K562 (cell line): ENCODE measurements around the gene RPUSD2. TPM values are rescaled to one million over a fixed set of nuclear protein-coding genes. Genes with fewer than 3 reads are reported as not detected.

Source experiments
- BCOR ChIP-seq: fragments of 450-650 bp; IDR thresholded peaks from 2 replicates; pipeline ENCODE4 v1.6.1; 2016
- CBX3 ChIP-seq, 2 experiments: IDR thresholded peaks; 1 replicate in 1 of 2; 2 replicates in 1 of 2; pipeline ENCODE4 v1.6.1; 2012; ENCODE audit warnings: inconsistent platforms in 2 of 2, low read length in 2 of 2, borderline replicate concordance in 1 of 2, control low read depth in 1 of 2
- CXXC5 ChIP-seq: fragments of 250-450 bp; sonication (Bioruptor Pico); IDR thresholded peaks from 2 replicates; pipeline ENCODE4 v1.8.0; 2022; ENCODE audit warnings: inconsistent platforms, mild to moderate bottlenecking, moderate library complexity
- FOS ChIP-seq: IDR thresholded peaks from 3 replicates; pipeline ENCODE4 v1.6.1; 2011; ENCODE audit not compliant: insufficient read length; ENCODE audit errors: extremely low read depth
- GTF2A2 ChIP-seq: IDR thresholded peaks from 2 replicates; pipeline ENCODE4 v1.6.1; 2016; ENCODE audit warnings: mild to moderate bottlenecking, missing genetic modification characterization, missing compliant biosample characterization
- HNRNPLL ChIP-seq: fragments of 200-400 bp; formaldehyde crosslinking; IDR thresholded peaks from 2 replicates; pipeline ENCODE4 v1.6.1; 2017; ENCODE audit warnings: low read length, low read depth, mild to moderate bottlenecking; ENCODE audit not compliant: poor library complexity, severe bottlenecking
- HOXB6 ChIP-seq: fragments of 250-450 bp; sonication (Bioruptor Pico); IDR thresholded peaks from 2 replicates; pipeline ENCODE4 v1.5.1; 2022; ENCODE audit warnings: mild to moderate bottlenecking, borderline replicate concordance
- KDM5B ChIP-seq: fragments of 200-600 bp; sonication (generic); IDR thresholded peaks from 2 replicates; pipeline ENCODE4 v1.6.1; 2012; ENCODE audit warnings: low read depth, mild to moderate bottlenecking, moderate library complexity, low read length, control low read depth, inconsistent platforms; ENCODE audit not compliant: insufficient replicate concordance
- KLF6 ChIP-seq: fragments of 250-450 bp; sonication (Bioruptor Pico); IDR thresholded peaks from 2 replicates; pipeline ENCODE4 v1.4.0; 2020; ENCODE audit warnings: mild to moderate bottlenecking, moderate library complexity, borderline replicate concordance
- LARP7 ChIP-seq: fragments of 450-650 bp; IDR thresholded peaks from 2 replicates; pipeline ENCODE4 v1.6.1; 2016
- MAFG ChIP-seq: fragments of 450-650 bp; conservative IDR thresholded peaks from 2 replicates; pipeline ENCODE4 v1.6.1; 2016; ENCODE audit warnings: missing genetic modification characterization, missing compliant biosample characterization
- MEIS2 ChIP-seq: fragments of 450-650 bp; IDR thresholded peaks from 2 replicates; pipeline ENCODE4 v1.6.1; 2014; ENCODE audit warnings: mild to moderate bottlenecking; ENCODE audit not compliant: partially characterized antibody
- NFXL1 ChIP-seq: fragments of 450-650 bp; formaldehyde crosslinking; IDR thresholded peaks from 2 replicates; pipeline ENCODE4 v1.4.0; 2021; ENCODE audit warnings: mild to moderate bottlenecking
- NR1H2 ChIP-seq: sonication (generic); formaldehyde crosslinking; IDR thresholded peaks from 2 replicates; pipeline ENCODE4 v1.4.0; 2020; ENCODE audit warnings: mild to moderate bottlenecking, missing genetic modification reagents
- PCBP1 ChIP-seq: fragments of 200-400 bp; formaldehyde crosslinking; IDR thresholded peaks from 2 replicates; pipeline ENCODE4 v1.6.1; 2018; ENCODE audit warnings: mild to moderate bottlenecking, low read depth, low read length; ENCODE audit not compliant: poor library complexity, severe bottlenecking
- PRMT5 ChIP-seq: sonication (generic); formaldehyde crosslinking; IDR thresholded peaks from 2 replicates; pipeline ENCODE4 v1.5.0; 2020; ENCODE audit warnings: missing genetic modification reagents
- PTBP1 ChIP-seq: fragments of 200-400 bp; formaldehyde crosslinking; IDR thresholded peaks from 2 replicates; pipeline ENCODE4 v1.6.1; 2017; ENCODE audit warnings: low read depth, low read length
- RBM39 ChIP-seq: fragments of 200-400 bp; formaldehyde crosslinking; optimal IDR thresholded peaks from 2 replicates; pipeline ENCODE3; 2018; ENCODE audit warnings: low read depth, low read length
- SRF ChIP-seq, 2 experiments: fragments of 250-450, 450-650 bp in 1 of 2; sonication (Bioruptor Pico) in 1 of 2; sonication (generic) in 1 of 2; formaldehyde crosslinking; IDR thresholded peaks; 2 replicates each; pipeline versions ENCODE4 v1.5.0 to v1.5.1; 2020 to 2022; ENCODE audit warnings: mild to moderate bottlenecking in 1 of 2, missing genetic modification reagents in 1 of 2
- STAT5B ChIP-seq: fragments of 250-450 bp; sonication (Bioruptor Pico); IDR thresholded peaks from 2 replicates; pipeline ENCODE4 v1.8.0; 2021; ENCODE audit warnings: mild to moderate bottlenecking, inconsistent platforms
- TAF1 ChIP-seq: IDR thresholded peaks from 2 replicates; pipeline ENCODE4 v1.6.1; 2011; ENCODE audit warnings: mild to moderate bottlenecking, low read length, moderate library complexity; ENCODE audit not compliant: insufficient read depth, control insufficient read depth, severe bottlenecking; ENCODE audit errors: extremely low read depth
- YBX1 ChIP-seq: fragments of 450-650 bp; IDR thresholded peaks from 2 replicates; pipeline ENCODE4 v1.7.1; 2016; ENCODE audit warnings: mild to moderate bottlenecking
- ZC3H4 ChIP-seq: sonication (generic); formaldehyde crosslinking; IDR thresholded peaks from 2 replicates; pipeline ENCODE4 v1.9.0; 2021; ENCODE audit warnings: missing genetic modification reagents, borderline replicate concordance
- ZEB2 ChIP-seq: fragments of 450-650 bp; IDR thresholded peaks from 2 replicates; pipeline ENCODE4 v1.6.1; 2016
- ZNF274 ChIP-seq: IDR thresholded peaks from 2 replicates; pipeline ENCODE4 v1.6.1; 2011; ENCODE audit warnings: low read depth, mild to moderate bottlenecking, low read length, moderate library complexity, borderline replicate concordance
- ZNF41 ChIP-seq: fragments of 250-450 bp; sonication (Bioruptor Pico); conservative IDR thresholded peaks from 2 replicates; pipeline ENCODE4 v1.4.0; 2020; ENCODE audit warnings: mild to moderate bottlenecking
- polyA plus RNA-seq, 8 experiments: library from polyadenylated mRNA; depleted of rRNA in 4 of 8; stranded (reverse) in 5 of 8; unstranded in 3 of 8; fragments of >200 nt; fragmentation: Nextera tagmentation in 2 of 8; fragmentation: Illumina TruSeq in 1 of 8; extraction: Ambion mirVana in 2 of 8; extraction: Trizol in 1 of 8; gene quantifications; 2 replicates each; pipeline versions ENCODE4 v1.2.1 to v1.2.3, GENCODE V29; 2011 to 2014; ENCODE audit warnings: inconsistent platforms in 1 of 8, missing spikeins in 1 of 8
- total RNA-seq, 7 experiments: library from RNA; depleted of rRNA in 6 of 7; stranded (reverse); fragments of >200 nt in 6 of 7; fragmentation: Illumina TruSeq in 2 of 7; extraction: Trizol in 2 of 7; gene quantifications; 2 replicates each; pipeline versions ENCODE4 v1.2.1 to v1.2.3, GENCODE V29; 2011 to 2021; ENCODE audit warnings: low replicate concordance in 1 of 7
- TF ChIP-seq, protein P1 (sequence below): conservative IDR thresholded peaks from 2 replicates; pipeline ENCODE4 v1.6.1; 2011; ENCODE audit warnings: low read depth, mild to moderate bottlenecking, low read length; ENCODE audit not compliant: control insufficient read depth

The RPUSD2 gene
- total and polyA plus RNA-seq, 9 of the 15 experiments (the other 6 are each of a cell fraction or from before 2014, with no cell fraction given): 3.7 to 30.2 (median 14.3) TPM

DNA sequence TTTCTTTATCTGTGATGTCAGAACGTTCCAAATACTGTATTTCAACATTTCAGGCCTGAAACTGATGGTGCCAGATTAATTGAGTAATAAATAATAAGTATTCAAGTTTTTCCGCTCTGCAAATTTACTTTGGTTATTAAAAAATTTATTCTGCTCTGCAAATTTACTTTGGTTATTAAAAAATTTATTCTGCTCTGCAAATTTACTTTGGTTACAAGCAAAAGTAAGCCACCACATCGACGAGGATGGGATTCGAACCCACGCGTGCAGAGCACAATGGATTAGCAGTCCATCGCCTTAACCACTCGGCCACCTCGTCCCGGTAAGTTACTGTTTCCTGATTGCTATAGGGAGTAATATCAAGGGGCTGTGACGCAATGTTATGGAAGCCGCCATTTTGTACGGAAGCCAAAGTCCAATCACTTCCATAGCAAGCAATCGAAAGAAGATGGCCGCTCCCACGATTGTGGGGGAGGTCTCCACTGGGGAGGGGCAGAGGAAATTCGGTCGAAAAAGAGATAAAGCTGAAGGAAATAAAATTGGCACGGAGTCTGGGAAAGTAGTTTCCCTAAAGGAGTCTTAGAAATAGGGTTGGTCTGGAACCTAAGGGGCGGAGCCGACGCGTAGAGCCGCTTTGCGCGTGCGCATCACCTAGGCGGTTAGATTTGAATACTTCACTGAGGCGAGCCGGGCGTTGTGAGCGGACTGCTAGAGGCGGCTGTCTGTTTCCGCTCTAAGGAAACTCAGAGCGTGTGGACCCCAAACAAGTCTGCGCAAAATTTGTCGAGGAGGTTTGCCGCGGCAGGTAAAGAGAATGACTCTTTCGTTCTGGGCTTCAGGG is 24.7 kb downstream of the RPUSD2 start, which contains the start of gene KNL1 (continued):
- TF ChIP-seq PRMT5 (CRISPR knock-in tag): no peak
- no peak for TF ChIP-seq ZNF41
- TF ChIP-seq KDM5B: peak; percentile 62
- no peak for TF ChIP-seq STAT5B (CRISPR knock-in tag)
- TF ChIP-seq CBX3 (IDR thresholded peaks at IDR 0.05; ENCODE audit: borderline replicate concordance in 1 of 2, low read length in 2 of 2): peak in 1 of 2 experiments; percentile 67; a peak in 2 of 3 replicates
- TF ChIP-seq NR1H2: 0 out of 2 replicates have a peak, but pooled peaks have one; percentile 15
- TF ChIP-seq YBX1: no peak
- peak in 1 of 2 experiments; percentile 62; a peak in 1 of 4 replicates for TF ChIP-seq SRF (CRISPR knock-in tag; IDR thresholded peaks at IDR 0.05)
- no peak; the same call in 1 of the 2 replicates for TF ChIP-seq ZEB2
- peak; percentile 62 for TF ChIP-seq CXXC5 (CRISPR knock-in tag)
- no peak for TF ChIP-seq FOS
- TF ChIP-seq MAFG: 0 out of 2 replicates have a peak, but pooled peaks have one; percentile 3
- TF ChIP-seq MEIS2: peak; percentile 73
- 0 out of 2 replicates have a peak, but pooled peaks have one; percentile 52 for TF ChIP-seq PTBP1
- TF ChIP-seq RBM39: peak; percentile 94
- TF ChIP-seq, protein P1, sequence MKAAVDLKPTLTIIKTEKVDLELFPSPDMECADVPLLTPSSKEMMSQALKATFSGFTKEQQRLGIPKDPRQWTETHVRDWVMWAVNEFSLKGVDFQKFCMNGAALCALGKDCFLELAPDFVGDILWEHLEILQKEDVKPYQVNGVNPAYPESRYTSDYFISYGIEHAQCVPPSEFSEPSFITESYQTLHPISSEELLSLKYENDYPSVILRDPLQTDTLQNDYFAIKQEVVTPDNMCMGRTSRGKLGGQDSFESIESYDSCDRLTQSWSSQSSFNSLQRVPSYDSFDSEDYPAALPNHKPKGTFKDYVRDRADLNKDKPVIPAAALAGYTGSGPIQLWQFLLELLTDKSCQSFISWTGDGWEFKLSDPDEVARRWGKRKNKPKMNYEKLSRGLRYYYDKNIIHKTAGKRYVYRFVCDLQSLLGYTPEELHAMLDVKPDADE: peak; percentile 87
- no peak for TF ChIP-seq ZNF274
- TF ChIP-seq HNRNPLL: no peak
- TF ChIP-seq KLF6 (CRISPR knock-in tag): 0 out of 2 replicates have a peak, but pooled peaks have one; percentile 30
- no peak for TF ChIP-seq LARP7
- no peak for TF ChIP-seq ZC3H4 (CRISPR knock-in tag)
- TF ChIP-seq GTF2A2 (tag): no peak
- TF ChIP-seq TAF1: peak; percentile 85
- no peak for TF ChIP-seq PCBP1
- TF ChIP-seq BCOR: peak; percentile 19; the same call in 1 of the 2 replicates
- TF ChIP-seq HOXB6 (CRISPR knock-in tag): peak; percentile 45; the same call in 1 of the 2 replicates
- no peak for TF ChIP-seq NFXL1 (CRISPR knock-in tag)
